ENCODE data around the gene ROBO3.

- TF ChIP-seq CTCF (IDR thresholded peaks at IDR 0.05; ENCODE audit: insufficient read depth, low read length, poor library complexity, severe bottlenecking) (no peak), EZH2phosphoT487 (conservative IDR thresholded peaks at IDR 0.05; ENCODE audit: low read length) (no peak)
These were observed 24.9 kb downstream of the ROBO3 start for GRCh38 chr11:124890151-124890550.
